Osteocyte (in vitro differentiated cells): ENCODE data around the gene CCDC190. TPM values are rescaled to one million over a fixed set of nuclear protein-coding genes. Genes with fewer than 3 reads are reported as not detected.
A peak's percentile ranks its signal among the peaks of the same experiment; 100 is the strongest.

Source experiments
- DNase-seq: peaks from one replicate; pipeline ENCODE4 v3.0.0; 2021; ENCODE audit warnings: mixed read lengths; ENCODE audit not compliant: unreplicated experiment; ENCODE audit errors: extremely low spot score
- H3K27ac Mint-ChIP-seq: one replicate; pipeline ENCODE4 v1.8.0; 2021; ENCODE audit warnings: mild to moderate bottlenecking, mixed read lengths; ENCODE audit not compliant: unreplicated experiment
- H3K27me3 Mint-ChIP-seq: one replicate; pipeline ENCODE4 v1.8.0; 2021; ENCODE audit warnings: mixed read lengths; ENCODE audit not compliant: unreplicated experiment
- H3K36me3 Mint-ChIP-seq: one replicate; pipeline ENCODE4 v1.8.0; 2021; ENCODE audit warnings: mixed read lengths; ENCODE audit not compliant: unreplicated experiment
- H3K4me1 Mint-ChIP-seq: one replicate; pipeline ENCODE4 v1.8.0; 2021; ENCODE audit warnings: mixed read lengths; ENCODE audit not compliant: unreplicated experiment
- H3K4me3 Mint-ChIP-seq: one replicate; pipeline ENCODE4 v1.8.0; 2021; ENCODE audit warnings: mild to moderate bottlenecking, moderate library complexity, mixed read lengths; ENCODE audit not compliant: unreplicated experiment
- H3K9me3 Mint-ChIP-seq: one replicate; pipeline ENCODE4 v1.8.0; 2021; ENCODE audit warnings: mixed read lengths; ENCODE audit not compliant: unreplicated experiment
- CTCF ChIP-seq: fragments of 200-600 bp; sonication (generic); IDR thresholded peaks from 2 replicates; pipeline ENCODE4 v1.5.0; 2021; ENCODE audit warnings: antibody characterized with exemption, mild to moderate bottlenecking, moderate library complexity
- total RNA-seq: library from RNA; stranded (reverse); gene quantifications from 2 replicates; pipeline ENCODE4 v1.2.1, GENCODE V29; 2021

CCDC190 gene
- total RNA-seq, 1 donor from 2014 or later = 1.1 TPM

GRCh38 chr1:162901243-162901642 lies 40.3 kb upstream of the CCDC190 start:
- Mint-ChIP-seq H3K27me3 (no peaks in the 10 kb centered on the region), H3K36me3 (no peaks in the 10 kb centered on the region), H3K9me3 (no peaks in the 10 kb centered on the region), H3K4me1 (peaks cover 48% of the 10 kb centered on the region), H3K4me3 (no peak overlapping the region), H3K27ac (no peak overlapping the region)
- DNase-seq = no peak
- TF ChIP-seq CTCF = no peak

- DNase-seq = no peak
- no peaks in the 10 kb centered on the region for H3K27me3 Mint-ChIP-seq
- H3K27ac Mint-ChIP-seq = peak overlapping the region; percentile 50
- no peak overlapping the region for H3K4me3 Mint-ChIP-seq
- H3K36me3 Mint-ChIP-seq = no peaks in the 10 kb centered on the region
- TF ChIP-seq CTCF = no peak
- peaks cover 31% of the 10 kb centered on the region for H3K4me1 Mint-ChIP-seq
- no peaks in the 10 kb centered on the region for H3K9me3 Mint-ChIP-seq
These were observed 38.6 kb upstream of the CCDC190 start for GRCh38 chr1:162899422-162900146.

- no peak overlapping the region for H3K4me3 Mint-ChIP-seq
- H3K36me3 Mint-ChIP-seq = no peaks in the 10 kb centered on the region
- no peak overlapping the region for H3K27ac Mint-ChIP-seq
- no peaks in the 10 kb centered on the region for H3K9me3 Mint-ChIP-seq
- no peaks in the 10 kb centered on the region for H3K27me3 Mint-ChIP-seq
- peaks cover 9% of the 10 kb centered on the region for H3K4me1 Mint-ChIP-seq
- TF ChIP-seq CTCF = no peak
- no peak for DNase-seq
These were observed 32.6 kb upstream of the CCDC190 start for GRCh38 chr1:162893612-162893908.

- Mint-ChIP-seq H3K36me3 (no peaks in the 10 kb centered on the region), H3K27ac (no peak overlapping the region), H3K4me3 (no peak overlapping the region), H3K9me3 (no peaks in the 10 kb centered on the region), H3K27me3 (no peaks in the 10 kb centered on the region), H3K4me1 (peaks cover 9% of the 10 kb centered on the region)
- no peak for DNase-seq
- no peak for TF ChIP-seq CTCF
These were observed 32.1 kb upstream of the CCDC190 start for GRCh38 chr1:162892906-162893611.

GRCh38 chr1:162889989-162890388 lies 29.0 kb upstream of the CCDC190 start:
- H3K27me3 Mint-ChIP-seq = no peaks in the 10 kb centered on the region

More at GRCh38 chr1:162889989-162890388, 29.0 kb upstream of the CCDC190 start:
- no peak for TF ChIP-seq CTCF
- H3K9me3 Mint-ChIP-seq = no peaks in the 10 kb centered on the region
- H3K4me3 Mint-ChIP-seq = no peak overlapping the region
- no peak for DNase-seq
- H3K4me1 Mint-ChIP-seq = peaks cover 9% of the 10 kb centered on the region
- H3K36me3 Mint-ChIP-seq = no peaks in the 10 kb centered on the region
- no peak overlapping the region for H3K27ac Mint-ChIP-seq
